Measurements from ENCODE around the gene R3HDM1.
"Not testable (repeated sequence)": the region's sequence is repeated elsewhere in the genome, so short reads cannot be mapped to it uniquely, and the experiment has no call there.

R3HDM1 gene

DNA sequence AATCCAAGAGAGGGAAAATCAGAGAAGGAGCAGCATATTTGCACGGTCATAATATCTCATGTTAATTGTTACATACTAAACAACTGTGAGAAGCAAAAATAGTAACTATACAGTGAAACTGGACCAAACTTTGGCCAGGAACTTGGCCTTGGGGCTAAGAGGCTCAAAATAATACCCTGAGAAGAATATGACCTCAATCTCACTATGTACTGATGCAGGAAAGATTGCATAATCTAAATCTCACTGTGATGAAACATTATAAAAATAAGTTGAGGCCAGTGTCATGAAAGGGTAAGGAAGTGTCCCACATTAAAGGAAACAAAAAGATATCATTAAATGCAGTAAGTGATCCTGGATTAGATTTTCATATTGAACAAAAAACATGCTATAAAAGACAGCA is 36.8 kb upstream of the R3HDM1 start:
- Histone ChIP-seq H3K4me3 (ENCODE audit: low read length) (no peak overlapping the region), H3K9me3 (ENCODE audit: control insufficient read depth, insufficient read depth, low read length) (peaks cover 6% of the 10 kb centered on the region; the same call in 1 of the 2 replicates), H3K27me3 (ENCODE audit: control insufficient read depth, low read length) (no peaks in the 10 kb centered on the region), H3K79me2 (ENCODE audit: control insufficient read depth, low read length) (no peaks in the 10 kb centered on the region), H3F3A (ENCODE audit: control insufficient read depth, insufficient read depth) (no peaks in the 10 kb centered on the region), H3K4me2 (ENCODE audit: low read length) (no peak overlapping the region), H3K4me1 (ENCODE audit: control insufficient read depth, low read length) (peaks cover 12% of the 10 kb centered on the region), H4K20me1 (ENCODE audit: control insufficient read depth, insufficient read depth, low read depth, low read length) (no peaks in the 10 kb centered on the region), H3K36me3 (ENCODE audit: control insufficient read depth, low read length) (peaks cover 14% of the 10 kb centered on the region), H3K9me2 (replicated peaks; ENCODE audit: control insufficient read depth, low read length) (no peaks in the 10 kb centered on the region), H3K27ac (ENCODE audit: low read depth, low read length) (no peak overlapping the region)
- TF ChIP-seq, protein P1, sequence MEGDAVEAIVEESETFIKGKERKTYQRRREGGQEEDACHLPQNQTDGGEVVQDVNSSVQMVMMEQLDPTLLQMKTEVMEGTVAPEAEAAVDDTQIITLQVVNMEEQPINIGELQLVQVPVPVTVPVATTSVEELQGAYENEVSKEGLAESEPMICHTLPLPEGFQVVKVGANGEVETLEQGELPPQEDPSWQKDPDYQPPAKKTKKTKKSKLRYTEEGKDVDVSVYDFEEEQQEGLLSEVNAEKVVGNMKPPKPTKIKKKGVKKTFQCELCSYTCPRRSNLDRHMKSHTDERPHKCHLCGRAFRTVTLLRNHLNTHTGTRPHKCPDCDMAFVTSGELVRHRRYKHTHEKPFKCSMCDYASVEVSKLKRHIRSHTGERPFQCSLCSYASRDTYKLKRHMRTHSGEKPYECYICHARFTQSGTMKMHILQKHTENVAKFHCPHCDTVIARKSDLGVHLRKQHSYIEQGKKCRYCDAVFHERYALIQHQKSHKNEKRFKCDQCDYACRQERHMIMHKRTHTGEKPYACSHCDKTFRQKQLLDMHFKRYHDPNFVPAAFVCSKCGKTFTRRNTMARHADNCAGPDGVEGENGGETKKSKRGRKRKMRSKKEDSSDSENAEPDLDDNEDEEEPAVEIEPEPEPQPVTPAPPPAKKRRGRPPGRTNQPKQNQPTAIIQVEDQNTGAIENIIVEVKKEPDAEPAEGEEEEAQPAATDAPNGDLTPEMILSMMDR (IDR thresholded peaks at IDR 0.05; ENCODE audit: low read depth, low read length, poor library complexity, severe bottlenecking): no peak
- no peak for TF ChIP-seq EZH2phosphoT487 (IDR thresholded peaks at IDR 0.05; ENCODE audit: borderline replicate concordance, low read length)

DNA sequence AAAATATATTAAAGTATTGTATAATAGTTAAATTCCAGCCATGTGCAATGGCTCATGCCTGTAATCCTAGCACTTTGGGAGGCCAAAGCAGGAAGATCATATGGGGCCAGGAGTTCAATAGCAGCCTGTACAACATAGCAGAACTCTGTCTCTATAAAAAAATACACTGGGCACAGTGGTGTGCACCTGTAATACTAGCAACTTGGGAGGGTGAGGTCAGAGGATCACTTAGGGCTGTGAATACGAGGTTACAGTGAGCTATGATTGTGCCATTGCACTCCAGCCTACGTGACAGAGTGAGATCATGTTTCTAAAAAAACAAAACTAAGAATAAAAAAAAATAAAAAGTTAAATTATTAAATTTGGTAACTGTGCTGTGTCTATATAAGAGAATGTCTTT is 36.4 kb upstream of the R3HDM1 start:
- Histone ChIP-seq H3K4me2 (ENCODE audit: low read length) (no peak overlapping the region), H3K4me1 (ENCODE audit: control insufficient read depth, low read length) (peaks cover 9% of the 10 kb centered on the region), H3K79me2 (ENCODE audit: control insufficient read depth, low read length) (no peaks in the 10 kb centered on the region), H3K4me3 (ENCODE audit: low read length) (no peak overlapping the region), H3K27me3 (ENCODE audit: control insufficient read depth, low read length) (no peaks in the 10 kb centered on the region), H4K20me1 (ENCODE audit: control insufficient read depth, insufficient read depth, low read depth, low read length) (no peaks in the 10 kb centered on the region), H3K9me3 (ENCODE audit: control insufficient read depth, insufficient read depth, low read length) (peaks cover 10% of the 10 kb centered on the region; the same call in 1 of the 2 replicates), H3K36me3 (ENCODE audit: control insufficient read depth, low read length) (peaks cover 18% of the 10 kb centered on the region), H3K27ac (ENCODE audit: low read depth, low read length) (no peak overlapping the region), H3F3A (ENCODE audit: control insufficient read depth, insufficient read depth) (no peaks in the 10 kb centered on the region), H3K9me2 (replicated peaks; ENCODE audit: control insufficient read depth, low read length) (no peaks in the 10 kb centered on the region)
- TF ChIP-seq, protein P1 (IDR thresholded peaks at IDR 0.05; ENCODE audit: low read depth, low read length, poor library complexity, severe bottlenecking): no peak
- TF ChIP-seq EZH2phosphoT487 (IDR thresholded peaks at IDR 0.05; ENCODE audit: borderline replicate concordance, low read length): no peak

DNA sequence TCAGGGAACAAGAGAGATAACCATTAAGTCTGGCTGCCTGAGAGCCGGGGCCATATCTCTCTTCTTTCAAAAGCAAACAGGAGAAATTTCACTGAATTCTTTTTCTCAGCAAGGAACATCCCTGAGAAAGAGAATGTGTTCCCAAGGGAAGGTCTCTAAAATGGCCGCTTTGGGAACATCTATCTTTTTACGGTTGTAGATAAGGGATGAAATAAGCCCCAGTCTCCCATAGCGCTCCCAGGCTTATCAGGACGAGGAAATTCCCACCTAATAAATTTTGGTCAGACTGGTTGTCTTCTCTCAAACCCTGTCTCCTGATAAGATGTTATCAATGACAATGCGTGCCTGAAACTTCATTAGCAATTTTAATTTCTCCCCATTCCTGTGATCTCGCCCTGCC is 32.7 kb upstream of the R3HDM1 start:
- peaks cover 39% of the 10 kb centered on the region for H3K36me3 ChIP-seq (ENCODE audit: control insufficient read depth, low read length)
- H3K4me2 ChIP-seq (ENCODE audit: low read length); H3K27ac ChIP-seq (ENCODE audit: low read depth, low read length); H3F3A ChIP-seq (ENCODE audit: control insufficient read depth, insufficient read depth); H4K20me1 ChIP-seq (ENCODE audit: control insufficient read depth, insufficient read depth, low read depth, low read length); H3K27me3 ChIP-seq (ENCODE audit: control insufficient read depth, low read length); H3K9me2 ChIP-seq (replicated peaks; ENCODE audit: control insufficient read depth, low read length); H3K4me1 ChIP-seq (ENCODE audit: control insufficient read depth, low read length); H3K79me2 ChIP-seq (ENCODE audit: control insufficient read depth, low read length); H3K4me3 ChIP-seq (ENCODE audit: low read length): not testable (repeated sequence)
- peaks cover 17% of the 10 kb centered on the region; the same call in 1 of the 2 replicates for H3K9me3 ChIP-seq (ENCODE audit: control insufficient read depth, insufficient read depth, low read length)

DNA sequence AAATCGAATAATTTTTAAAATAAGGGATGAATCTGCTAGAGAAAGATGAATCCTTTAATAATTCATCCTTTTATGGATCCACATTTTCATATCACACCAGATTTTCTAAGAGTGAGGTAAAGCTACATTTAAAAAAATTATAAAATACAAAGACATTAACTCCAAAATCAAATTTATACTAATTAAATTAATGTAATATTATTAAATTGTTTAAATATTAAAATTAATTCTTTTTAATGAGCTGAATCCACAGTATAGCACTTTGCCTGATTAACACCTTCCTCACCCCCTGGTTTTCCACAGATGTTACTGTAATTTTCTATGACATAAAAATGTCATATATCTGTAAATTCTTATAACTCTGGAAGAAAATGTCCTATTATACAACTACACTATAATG is 26.5 kb upstream of the R3HDM1 start:
- no peaks in the 10 kb centered on the region for H3K27me3 ChIP-seq (ENCODE audit: control insufficient read depth, low read length)
- no peaks in the 10 kb centered on the region for H3K79me2 ChIP-seq (ENCODE audit: control insufficient read depth, low read length)
- no peaks in the 10 kb centered on the region for H3K9me2 ChIP-seq (replicated peaks; ENCODE audit: control insufficient read depth, low read length)
- no peaks in the 10 kb centered on the region for H4K20me1 ChIP-seq (ENCODE audit: control insufficient read depth, insufficient read depth, low read depth, low read length)
- H3K4me2 ChIP-seq (ENCODE audit: low read length): no peak overlapping the region
- no peaks in the 10 kb centered on the region for H3K4me1 ChIP-seq (ENCODE audit: control insufficient read depth, low read length)
- H3K4me3 ChIP-seq (ENCODE audit: low read length): no peak overlapping the region
- 0 out of 2 replicates have a peak, but pooled peaks cover 4% of the 10 kb centered on the region for H3F3A ChIP-seq (ENCODE audit: control insufficient read depth, insufficient read depth)
- peaks cover 34% of the 10 kb centered on the region for H3K36me3 ChIP-seq (ENCODE audit: control insufficient read depth, low read length)
- TF ChIP-seq EZH2phosphoT487 (IDR thresholded peaks at IDR 0.05; ENCODE audit: borderline replicate concordance, low read length): no peak
- TF ChIP-seq, protein P1 (IDR thresholded peaks at IDR 0.05; ENCODE audit: low read depth, low read length, poor library complexity, severe bottlenecking): no peak
- H3K27ac ChIP-seq (ENCODE audit: low read depth, low read length): no peak overlapping the region
- H3K9me3 ChIP-seq (ENCODE audit: control insufficient read depth, insufficient read depth, low read length): peaks cover 7% of the 10 kb centered on the region; the same call in 1 of the 2 replicates
